GM19351 (cell line): ENCODE results near the gene FAM234B.
"Not testable (repeated sequence)": the region's sequence is repeated elsewhere in the genome, so short reads cannot be mapped to it uniquely, and the experiment has no call there.

Source experiments
- ATAC-seq: cut with Tn5 transposase; IDR thresholded peaks from one replicate; pipeline ENCODE4 v1.9.1; 2021; ENCODE audit warnings: mild to moderate bottlenecking, moderate library complexity; ENCODE audit not compliant: unreplicated experiment

Gene FAM234B

DNA sequence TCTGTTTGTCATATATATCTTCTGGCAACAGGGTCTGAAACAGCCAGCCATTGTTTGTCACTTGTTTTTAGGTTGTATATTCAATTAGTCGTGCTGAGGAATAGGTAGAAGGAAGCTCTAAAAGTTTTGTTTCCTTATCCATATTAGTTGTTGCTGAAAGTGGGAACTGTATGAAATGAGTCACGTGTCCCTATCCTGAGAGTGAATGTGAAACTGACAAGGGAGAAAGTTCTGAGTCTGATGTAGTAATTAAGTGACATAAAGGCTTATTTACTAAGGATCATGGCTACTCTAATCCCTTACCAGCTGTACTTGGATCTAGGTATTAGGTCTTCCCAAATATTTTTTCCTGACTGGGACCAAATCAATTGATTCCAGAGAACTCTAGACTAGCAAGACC lies 16.4 kb downstream of the FAM234B start:
- no peak for ATAC-seq

DNA sequence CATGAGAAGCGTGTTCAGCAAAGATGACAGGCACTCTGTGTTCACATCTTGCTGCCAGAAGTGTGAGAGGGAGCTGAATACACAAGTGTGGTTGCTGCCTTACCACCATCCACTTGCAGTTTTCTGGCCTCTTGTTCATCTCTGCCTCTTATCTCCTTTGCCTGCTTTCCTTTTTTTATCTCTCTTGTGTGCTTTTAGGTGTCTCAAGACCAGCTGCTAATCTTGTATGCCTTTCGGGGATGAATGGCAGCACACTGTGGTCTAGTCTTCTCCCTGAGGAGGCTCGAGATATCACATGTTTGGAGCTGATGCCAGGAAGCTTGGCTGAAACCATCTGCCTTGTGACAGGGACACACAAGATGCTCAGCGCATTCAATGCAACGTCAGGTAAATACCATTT lies 17.2 kb downstream of the FAM234B start:
- ATAC-seq, result no peak

DNA sequence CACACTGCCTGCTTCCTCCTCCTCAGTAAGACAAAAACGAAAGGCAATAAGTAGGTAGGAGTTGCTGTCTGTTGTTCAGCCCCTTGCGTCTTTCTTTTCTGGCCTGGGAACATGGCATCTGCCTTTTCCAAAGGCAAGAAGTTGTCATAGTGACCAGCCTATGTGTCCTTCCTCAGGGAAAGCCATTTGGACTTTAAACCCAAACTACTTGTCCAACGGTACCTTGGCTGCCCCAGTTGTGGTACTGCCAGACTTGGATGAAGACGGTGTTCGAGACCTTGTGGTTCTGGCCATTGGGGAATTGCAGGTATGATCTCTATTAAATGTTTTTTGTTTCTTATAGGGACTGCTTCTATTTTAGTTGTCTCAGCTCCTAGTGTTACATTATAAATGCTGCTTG lies 18.5 kb downstream of the FAM234B start:
- no peak for ATAC-seq

DNA sequence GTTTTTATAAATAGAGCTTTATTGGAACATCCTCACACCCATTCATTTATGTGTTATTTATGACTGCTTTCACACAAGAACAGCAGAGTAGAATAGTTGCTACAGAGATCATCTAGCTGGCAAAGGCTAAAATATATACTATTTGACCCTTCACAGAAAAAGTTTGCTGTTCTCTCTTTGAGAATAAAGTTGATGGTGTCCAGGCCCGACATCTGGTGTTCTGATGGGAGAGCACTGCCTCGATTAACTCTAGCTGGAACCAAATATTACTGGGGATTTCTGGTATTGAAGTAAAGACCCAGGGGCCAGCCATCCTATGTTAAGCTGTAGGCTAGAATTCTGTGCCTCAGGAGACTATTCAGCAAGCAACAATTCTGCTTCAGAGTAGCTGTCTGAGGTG lies 21.8 kb downstream of the FAM234B start:
- no peak for ATAC-seq

DNA sequence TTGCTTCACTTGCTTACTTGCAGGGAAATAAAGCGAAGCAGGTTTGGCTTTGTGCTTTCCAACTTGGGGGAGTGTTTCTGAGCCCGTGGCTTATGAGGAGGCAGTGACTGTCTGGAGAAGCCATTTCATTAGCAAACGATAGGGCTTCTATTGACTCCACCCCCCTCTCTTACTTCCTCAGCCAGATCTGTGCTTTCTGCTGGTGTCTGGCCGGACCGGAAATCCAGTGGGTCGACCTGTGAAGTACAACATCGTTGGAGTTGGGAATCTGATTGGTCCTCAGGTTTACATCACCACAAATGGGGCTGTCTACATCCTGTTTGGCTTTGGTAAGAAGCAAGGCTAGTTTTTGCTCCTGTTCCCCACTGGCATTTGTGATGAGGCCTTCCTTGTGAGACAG lies 22.3 kb downstream of the FAM234B start:
- ATAC-seq, result no peak

DNA sequence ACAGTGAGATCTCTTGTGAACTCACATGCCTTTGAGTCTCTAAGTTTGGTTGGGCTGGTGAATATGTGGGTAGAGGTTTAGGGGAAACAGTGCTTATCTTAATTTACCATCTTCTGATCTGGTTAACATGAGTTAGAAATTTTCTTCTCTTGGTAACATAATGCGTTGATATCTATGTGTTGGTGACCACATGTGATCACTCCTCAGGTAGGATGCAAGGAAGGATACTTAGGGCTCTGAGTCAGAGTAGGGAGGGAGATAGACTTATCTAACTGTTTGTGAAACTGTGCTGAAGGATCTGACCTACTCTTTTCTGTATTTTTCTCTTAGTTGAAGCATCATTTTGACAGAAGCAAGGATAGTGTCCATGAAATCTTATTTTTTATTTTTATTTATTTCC lies 23.1 kb downstream of the FAM234B start:
- no peak for ATAC-seq

DNA sequence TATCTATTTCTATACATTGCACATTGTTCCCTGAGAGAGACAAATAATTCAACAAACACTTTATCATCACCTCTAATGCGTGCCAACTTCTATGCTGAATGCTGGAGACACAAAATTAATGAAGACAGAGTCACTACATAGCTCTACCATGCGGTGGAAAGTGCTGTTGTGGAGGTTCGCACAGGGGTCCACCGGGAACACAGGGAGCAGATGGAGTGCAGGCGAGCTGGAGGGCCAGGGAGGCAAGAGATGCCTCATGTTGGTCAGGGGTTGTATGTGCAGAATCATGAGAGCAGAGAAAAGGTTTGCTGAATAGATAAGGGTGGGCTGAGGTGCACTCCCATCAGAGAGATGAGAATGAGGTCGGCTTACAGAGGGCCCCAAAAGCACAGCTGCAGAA lies 25.2 kb downstream of the FAM234B start:
- ATAC-seq, result no peak

DNA sequence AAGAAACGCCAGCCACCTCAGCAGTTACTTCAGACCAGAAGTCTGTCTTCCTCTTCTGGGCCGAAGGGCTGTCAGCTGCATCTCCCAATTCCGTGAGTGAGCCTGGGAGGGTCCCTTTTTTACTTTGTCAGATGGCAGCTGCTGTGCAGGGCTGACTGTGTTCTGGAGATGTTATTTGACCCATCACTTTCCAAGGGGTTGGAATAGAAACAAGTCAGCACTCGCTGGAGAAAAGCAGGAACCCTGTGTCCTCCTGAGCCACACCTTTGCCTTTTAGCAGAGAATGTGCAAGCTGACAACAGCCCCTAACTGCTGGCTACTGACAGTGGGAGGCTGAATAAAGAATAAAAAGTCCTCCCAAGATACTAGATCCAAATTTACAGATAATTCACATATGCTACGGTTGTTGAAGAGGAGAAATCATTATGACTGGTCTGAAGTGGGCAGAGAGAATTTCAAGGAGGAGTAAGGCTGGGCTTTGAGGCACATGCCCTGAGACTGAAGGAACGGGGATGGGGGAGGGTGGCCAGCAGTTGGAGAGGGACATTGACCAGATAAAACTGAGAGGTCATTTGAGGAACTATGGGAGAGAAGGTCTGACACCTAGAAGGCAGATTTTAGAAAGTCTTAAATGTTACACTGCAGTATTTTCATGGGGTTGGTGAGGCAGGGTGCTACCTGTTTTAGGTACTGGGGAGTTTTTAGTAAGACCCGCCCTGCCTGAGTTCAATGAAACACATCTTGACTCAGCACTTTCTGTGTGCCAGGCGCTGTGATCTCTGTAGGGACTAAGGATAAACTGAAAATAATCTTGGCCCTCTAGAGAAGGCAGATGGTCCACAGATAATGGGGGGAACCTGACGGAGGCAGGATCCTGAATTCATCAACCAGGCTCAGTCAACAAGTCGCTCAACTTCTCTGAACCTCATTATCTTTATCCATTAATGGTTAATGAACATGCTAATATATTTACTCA lies 27.4 kb downstream of the FAM234B start:
- ATAC-seq, result no peak

DNA sequence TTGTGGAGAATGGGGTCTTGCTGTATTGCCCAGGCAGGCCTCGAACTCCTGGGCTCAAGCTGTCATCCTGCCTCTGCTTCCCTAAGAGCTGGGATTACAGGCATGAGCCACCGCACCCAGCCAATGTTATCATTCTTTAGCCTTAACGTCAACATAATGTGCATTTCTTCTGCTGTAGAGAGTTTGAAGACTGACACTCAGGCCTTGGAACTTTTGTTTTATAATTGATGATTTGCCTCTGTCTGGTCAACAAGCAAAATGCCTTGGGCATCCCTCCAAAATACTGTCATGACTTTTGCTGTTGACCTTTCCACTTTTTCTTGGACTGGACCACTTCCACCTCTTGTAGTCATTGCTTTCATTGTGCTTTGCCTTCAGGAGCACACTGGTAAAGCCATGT lies 29.0 kb downstream of the FAM234B start:
- no peak for ATAC-seq

DNA sequence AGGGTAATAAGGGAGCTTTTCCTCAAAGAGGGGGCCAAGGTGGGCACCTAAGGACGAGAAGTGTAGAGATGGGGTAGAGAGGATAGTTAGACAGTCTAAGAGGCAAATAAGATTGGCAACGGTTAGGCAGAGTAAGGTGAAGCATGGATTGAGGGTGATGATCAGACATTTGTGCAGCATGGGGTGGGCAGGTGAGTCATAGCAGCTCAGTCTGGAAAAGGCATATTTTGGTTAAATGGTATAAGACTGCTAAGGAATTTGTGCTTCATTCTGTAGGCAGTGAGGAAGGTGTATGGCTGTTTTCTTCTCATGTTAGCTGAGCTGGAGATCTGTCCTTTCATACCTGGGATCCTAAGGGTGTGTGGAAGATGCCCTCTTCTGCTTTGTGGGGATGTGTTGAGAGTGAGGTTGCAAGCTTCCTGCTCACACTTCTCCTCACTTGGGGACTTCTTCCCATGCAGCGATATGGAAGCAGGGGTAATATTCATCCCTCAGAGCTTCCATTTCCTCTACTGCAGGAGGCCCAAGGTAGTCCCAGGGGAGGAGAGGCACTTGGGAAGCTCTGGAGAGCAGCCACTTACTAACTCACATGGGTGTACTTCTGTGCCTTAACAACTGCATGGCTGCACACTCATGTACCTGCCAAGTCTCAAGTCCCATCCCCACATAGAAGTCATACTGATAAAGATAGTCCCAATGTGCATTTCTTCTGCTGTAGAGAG lies 30.4 kb downstream of the FAM234B start:
- no peak for ATAC-seq

DNA sequence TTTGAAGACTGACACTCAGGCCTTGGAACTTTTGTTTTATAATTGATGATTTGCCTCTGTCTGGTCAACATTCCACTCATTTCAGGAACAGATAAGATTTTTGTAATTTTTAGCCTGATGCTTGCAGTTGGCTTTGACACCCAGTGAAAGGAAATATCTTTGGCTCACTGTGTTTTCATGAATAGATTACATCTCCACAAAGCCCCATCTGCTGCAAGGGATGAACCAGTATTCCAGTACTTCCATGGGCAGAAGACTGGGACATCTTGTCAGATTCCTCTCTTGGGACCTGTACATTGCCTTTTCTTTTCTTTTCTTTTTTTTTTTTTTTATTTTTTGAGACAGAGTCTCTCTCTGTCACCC lies 30.9 kb downstream of the FAM234B start:
- ATAC-seq, result no peak

DNA sequence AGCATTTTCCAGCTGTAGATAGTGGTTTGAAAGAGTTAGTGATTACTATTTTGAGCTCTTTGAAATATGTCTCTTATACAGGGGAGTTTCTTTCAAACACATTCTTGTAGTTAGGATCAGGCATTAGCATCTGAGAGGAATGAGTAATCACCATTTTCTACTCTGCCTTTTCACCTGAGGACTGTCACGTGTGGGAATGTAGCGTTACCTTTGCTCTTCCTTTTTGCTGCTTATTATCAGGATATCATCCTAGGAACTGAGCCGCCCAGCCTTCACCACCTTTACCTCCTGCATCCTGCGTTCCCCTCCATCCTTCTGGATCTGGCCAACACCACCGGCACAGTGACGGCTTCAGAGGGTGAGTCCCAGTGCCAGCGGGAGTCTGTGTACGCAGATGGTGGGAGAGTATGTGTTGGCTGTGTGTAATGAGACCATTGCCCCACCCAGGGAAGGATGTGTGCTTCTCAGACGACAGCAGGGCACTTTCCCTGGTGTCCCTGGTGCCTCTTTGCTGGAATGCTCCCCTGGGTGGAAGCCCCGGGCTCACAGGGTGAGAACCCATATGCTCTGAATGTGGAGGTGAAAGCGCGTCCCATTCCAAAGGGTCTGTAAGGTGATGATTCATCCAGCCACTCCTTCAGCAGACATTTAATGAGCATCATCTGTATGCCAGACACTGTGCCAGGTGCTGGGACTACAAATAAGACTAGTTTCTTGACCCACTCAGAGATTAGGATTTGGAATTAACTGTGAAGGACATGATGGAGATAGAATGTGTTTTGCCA lies 31.8 kb downstream of the FAM234B start:
- ATAC-seq, result no peak

DNA sequence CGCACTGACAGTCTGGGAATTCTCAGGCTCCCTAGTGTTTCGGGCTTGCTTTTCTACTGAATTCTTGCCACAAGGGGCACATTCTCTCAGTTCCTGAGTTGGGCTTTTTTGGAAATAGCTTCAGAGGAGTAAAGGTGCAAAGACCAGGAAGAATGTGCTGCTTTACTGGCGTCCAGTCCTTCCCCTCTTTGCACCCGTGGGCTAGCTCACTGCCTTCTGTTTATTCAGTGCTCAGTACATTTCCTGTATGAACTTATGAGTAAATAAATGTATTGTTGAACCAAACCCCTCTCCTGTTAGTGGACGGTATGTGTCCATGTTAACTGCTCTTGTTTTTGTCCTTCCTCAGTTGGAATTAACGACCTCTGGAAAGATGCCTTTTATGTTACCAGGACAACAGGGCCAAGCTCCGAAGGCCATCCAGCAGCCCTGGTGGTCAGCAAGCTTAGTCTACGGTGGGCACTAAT lies 35.3 kb downstream of the FAM234B start:
- no peak for ATAC-seq

DNA sequence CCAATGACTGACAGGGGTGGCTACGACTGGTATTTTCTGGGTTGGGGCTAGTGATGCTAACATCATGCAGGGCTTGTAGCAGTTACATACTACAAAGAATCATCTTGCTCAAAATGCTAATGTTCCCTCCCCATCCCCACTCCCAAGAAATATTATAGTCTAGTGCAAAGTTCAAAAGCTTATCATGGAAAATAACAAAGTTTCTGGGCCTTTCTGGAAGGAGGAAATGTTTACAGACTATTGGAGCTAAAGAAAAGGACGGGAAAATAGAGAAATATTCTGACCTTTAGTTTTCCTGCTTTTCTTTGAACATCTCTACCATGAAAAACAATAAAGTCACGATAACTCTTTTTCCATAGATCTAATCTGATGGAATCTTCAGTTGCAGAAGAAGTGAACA lies 36.1 kb downstream of the FAM234B start:
- ATAC-seq, result no peak

DNA sequence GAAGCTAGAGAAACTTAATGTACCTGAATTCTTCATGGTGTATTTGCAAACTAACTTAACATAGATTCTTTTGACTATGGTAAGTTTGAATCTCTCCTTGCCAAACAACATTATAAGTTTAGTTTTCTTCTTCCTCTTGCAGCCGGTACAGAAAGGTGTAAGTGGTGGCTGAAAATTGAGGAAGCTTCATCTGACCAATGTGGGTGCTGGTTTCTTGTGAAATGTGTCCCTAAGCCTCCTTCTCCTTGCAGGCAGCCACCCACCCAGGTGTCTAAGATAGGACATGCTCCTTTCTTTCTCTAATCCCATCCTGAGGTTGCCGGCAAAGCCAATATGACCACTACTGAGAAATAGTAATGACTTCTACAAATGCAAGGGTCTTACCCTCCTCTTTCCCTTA lies 38.7 kb downstream of the FAM234B start:
- no peak for ATAC-seq

DNA sequence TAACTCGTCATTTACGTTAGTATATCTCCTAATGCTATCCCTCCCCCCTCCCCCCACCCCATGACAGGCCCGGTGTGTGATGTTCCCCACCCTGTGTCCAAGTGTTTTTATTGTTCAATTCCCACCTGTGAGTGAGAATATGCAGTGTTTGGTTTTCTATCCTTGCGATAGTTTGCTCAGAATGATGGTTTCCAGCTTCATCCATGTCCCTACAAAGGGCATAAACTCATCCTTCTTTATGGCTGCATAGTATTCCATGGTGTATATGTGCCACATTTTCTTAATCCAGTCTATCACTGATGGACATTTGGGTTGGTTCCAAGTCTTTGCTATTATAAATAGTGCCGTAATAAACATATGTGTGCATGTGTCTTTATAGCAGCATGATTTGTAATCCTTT lies 39.5 kb downstream of the FAM234B start:
- not testable (repeated sequence) for ATAC-seq

DNA sequence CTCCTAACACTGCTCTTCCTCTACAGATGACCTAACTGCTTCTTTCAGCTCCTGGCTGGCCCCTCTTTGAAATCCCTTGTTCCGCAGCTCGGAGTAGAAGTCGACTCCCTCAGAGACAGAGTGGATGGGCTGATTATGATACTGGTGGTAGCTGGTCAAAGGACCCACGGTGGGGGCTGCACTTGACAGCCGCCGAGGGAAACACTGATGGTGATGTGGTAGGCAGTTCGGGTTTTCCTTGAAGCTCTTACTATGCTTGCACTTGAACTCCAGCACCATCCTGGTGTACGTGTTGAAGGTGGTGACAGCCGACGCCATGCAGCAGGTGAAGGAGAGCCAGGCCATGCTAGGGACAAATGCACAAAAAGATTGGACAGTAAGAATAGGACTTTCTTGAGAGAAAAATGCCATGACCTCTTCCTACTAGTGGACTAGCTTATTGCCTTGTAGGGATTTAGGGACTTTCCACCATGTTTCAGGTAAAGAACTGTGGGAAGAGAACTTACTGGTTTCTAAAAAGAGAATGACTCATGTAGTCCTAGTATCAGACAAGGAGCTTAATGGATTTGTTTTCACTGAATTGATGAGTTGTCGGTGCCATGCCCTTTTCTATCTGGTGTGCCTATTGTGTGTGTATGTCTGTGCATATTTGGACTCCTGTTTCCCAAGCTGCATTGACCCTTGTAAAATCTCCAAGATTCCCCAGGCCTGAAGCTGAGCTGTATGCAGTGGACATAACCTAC lies 40.9 kb downstream of the FAM234B start:
- no peak for ATAC-seq

DNA sequence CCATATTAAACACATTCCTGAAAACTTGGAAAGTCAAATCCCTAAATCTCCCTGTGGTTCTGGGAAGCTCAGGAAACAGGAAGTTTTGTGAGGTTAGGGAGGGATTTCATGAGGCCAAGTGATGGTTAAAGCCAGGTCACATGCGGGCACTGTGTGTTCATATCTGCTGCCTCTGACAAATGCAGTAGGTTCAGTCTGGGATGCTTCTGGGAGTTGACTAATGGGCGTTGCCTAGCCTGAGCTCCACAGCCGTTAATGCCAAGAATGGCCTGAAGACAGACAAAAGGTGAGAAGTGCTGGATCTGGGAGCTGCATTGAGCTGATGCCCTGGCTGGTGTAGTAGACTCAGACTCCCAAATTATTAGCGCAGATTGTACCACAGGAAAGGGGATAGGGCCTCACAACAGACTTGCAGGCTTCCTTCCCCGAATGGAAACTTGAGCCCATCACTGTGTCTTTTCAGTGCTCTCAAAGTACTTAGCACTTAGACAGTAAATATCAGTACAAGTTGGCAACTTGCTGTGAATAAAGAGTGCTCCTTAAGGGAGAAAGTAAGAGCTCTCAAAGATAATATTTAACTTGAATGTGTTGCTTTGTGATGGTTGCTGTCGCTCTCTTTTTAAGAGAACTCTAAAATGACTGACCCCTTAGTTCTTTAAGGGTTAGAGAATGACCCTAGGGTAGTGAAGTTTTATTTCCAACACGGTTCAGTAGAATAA lies 41.9 kb downstream of the FAM234B start:
- no peak for ATAC-seq

DNA sequence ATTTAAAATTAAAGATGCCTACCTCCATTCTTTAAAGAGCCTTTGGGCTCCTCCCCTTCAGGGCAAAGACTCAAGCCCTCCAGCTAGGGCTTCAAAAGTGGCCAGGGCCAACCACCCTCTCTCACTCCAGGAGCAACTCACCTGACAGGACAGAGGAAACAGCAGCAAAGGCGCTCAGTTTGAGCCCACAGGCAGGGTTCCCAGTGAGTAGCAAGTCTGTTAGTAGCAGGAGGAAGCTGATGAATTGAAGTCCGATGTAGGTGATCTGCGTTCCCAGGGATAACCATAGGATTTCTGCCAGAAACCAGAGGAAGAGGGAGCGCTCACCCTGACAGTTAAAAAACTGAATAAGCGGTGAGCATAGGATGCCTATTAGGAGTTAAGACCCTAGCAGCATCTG lies 43.6 kb downstream of the FAM234B start:
- ATAC-seq, result no peak

DNA sequence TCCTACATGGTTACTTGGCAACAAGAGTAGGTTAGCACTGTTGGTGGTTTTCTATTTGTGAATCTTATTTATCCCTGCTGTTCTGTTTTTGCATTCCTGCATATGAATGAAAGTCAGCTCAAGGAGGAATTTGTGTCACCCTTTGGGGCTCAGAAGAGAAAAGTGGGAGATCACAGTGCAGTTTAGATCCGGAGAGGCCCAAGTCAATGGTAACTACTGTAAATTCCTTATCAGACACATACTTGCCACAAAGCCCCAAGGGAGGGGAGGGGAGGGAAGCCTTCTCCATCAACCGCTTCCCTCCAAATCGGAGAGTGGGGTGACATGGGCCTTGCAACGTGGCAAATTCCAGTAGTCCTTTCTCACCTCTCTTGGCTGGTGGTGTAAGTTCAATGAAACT lies 44.3 kb downstream of the FAM234B start:
- no peak for ATAC-seq
